GM18507 (cell line): ENCODE results near the gene PUSL1.
"Not testable (repeated sequence)": the region's sequence is repeated elsewhere in the genome, so short reads cannot be mapped to it uniquely, and the experiment has no call there.

ENCODE experiments used
- DNase-seq: peaks from one replicate; pipeline ENCODE4 v3.0.0; 2011; ENCODE audit warnings: low read depth; ENCODE audit not compliant: insufficient read length; ENCODE audit errors: extremely low spot score
- FAIRE-seq: peaks from 2 replicates; lab custom pipeline; 2011; peaks lifted over from hg19 to GRCh38; lab: Jason Lieb, UNC

The PUSL1 gene

DNA sequence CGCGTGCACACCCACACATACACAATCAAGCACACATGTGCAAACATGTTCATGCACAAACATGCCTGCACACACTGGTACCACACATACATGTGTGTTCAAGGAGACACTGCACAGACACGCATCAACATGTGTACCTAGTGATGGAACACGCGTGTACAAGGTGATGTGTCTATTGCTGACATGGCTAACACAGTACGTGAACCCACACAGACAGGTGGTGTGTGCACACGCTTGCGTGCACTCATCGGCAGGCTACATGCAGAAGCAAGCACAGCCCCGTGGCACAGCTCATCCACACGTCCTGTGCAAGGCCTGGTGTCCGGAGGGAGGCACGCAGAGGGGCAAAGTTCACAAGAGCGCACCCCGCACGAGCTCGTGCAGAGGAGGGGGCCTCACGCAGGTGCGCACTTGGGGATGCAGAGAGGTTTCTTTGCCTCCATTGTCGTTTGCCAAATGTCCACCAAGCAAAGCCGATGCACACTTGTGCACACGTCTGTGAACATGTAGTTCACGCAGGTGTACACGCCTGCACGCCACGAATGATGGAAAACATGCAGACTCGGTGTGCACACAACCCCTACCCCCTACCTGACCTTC, 1.6 kb upstream of the PUSL1 start:
- DNase-seq (no peak), FAIRE-seq (no peak)

DNA sequence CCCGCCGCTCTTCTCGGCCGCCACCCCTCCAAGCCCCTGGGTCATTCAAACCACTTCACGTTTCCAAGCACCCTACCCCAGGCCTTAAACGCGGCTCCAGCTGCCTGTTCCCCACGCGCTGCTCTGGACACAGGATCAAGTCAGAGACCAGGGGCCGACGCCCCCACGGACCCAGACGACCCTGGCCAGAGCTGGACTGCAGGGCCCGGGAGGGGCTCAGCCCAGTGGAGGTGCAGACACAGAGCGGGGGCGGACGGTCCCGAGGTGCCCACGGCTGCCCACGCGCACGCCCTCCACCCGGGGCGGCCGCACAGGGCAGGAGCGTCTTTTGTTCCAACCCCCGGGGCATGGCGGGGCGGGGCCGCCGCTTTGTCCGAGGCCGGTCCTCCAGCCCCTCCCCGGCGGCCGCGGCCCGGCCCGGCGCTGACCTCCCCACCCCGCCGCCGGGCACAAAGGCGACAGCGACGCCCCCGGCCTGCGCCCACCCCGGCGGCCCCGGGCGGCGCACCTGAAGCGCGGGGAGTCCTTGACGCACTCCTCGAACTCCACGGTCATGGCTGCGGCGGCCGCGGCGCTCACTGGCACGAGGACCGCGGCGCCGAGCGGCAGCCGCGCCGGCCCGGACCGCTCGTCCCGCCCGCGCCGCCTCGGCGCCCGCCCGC, 1.0 kb upstream of the PUSL1 start:
- FAIRE-seq: no peak
- no peak for DNase-seq

DNA sequence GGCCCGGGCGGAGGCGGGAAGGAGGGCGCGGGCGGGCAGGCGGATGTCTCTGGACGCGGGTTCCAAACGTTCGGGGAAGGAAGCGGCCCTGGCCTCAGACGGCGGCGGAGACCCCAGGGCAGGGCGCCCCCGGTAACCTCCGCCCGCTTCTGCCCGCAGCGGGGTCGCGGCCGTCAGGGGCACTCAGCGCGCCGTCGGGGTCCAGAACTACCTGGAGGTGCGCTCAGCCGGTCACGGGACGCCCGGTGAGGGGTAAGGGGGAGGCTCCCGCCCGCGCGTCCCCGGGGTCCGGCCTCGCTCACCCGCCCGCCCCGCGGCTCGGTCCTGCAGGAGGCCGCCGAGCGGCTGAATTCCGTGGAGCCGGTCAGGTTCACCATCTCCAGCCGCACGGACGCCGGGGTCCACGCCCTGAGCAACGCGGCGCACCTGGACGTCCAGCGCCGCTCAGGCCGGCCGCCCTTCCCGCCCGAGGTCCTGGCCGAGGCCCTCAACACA, 406 bp downstream of the PUSL1 start:
- no peak for DNase-seq
- no peak for FAIRE-seq

DNA sequence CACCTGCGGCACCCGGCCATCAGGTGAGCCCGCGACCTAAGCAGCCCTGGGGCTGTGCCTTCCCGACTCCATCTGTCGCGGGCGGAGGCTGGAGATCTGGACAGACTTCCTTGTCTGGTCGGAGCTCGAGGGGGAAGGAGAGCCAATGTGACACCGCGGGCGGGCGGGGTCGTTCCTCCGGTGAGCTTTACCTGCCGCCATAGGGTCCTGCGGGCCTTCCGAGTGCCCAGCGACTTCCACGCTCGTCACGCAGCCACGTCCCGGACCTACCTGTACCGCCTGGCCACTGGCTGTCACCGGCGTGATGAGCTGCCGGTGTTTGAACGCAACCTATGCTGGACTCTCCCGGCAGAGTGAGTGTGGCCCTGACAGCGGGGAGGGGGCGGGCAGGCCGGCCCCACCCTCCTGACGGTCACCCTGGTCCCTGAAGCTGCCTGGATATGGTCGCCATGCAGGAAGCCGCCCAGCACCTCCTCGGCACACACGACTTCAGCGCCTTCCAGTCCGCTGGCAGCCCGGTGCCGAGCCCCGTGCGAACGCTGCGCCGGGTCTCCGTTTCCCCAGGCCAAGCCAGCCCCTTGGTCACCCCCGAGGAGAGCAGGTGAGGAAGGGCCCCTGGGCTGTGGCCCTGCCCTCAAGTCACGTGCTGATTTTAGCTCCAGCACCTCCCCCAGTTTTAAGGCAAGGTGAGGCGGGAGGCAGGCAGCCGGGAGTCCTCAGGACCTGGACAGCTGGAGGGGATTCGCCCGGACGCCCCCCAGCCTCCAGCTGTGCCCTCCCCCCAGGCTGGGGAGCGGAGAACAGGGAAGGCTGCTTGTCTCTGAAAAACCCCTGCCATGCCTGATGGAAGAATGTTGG, 1.1 kb downstream of the PUSL1 start:
- no peak for FAIRE-seq
- no peak for DNase-seq

DNA sequence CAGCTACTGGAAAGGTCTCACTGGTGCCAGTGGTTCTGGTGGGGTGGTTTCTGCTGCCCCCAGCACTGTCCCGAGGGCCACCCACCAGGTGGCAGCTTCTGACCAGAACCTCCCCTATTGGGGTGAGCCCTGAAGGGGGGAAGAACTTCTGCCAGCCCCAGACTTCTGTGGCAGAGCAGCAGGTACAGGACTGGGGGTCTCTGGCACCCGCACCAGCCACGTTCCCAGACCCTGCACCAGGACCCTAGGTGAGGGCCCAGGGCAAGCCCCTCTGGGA, 1.6 kb downstream of the PUSL1 start:
- FAIRE-seq: no peak
- no peak for DNase-seq

DNA sequence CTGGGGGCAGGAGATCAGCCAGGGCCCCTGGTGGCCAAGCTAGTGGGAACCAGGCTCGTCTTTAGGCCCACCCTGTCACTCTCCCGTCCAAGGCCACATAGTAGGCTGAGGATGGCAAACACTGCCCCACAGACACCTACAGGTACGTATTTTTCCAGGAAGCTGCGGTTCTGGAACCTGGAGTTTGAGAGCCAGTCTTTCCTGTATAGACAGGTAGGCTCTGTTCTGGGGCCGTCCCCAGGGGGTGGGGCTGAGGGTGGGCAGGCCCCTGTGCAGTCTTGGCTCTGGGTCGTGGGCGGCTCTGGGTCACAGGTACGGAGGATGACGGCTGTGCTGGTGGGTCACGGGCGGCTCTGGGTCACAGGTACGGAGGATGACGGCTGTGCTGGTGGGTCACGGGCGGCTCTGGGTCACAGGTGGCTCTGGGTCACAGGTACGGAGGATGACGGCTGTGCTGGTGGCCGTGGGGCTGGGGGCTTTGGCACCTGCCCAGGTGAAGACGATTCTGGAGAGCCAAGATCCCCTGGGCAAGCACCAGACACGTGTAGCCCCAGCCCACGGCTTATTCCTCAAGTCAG, 2.2 kb downstream of the PUSL1 start:
- no peak for DNase-seq
- FAIRE-seq: no peak

DNA sequence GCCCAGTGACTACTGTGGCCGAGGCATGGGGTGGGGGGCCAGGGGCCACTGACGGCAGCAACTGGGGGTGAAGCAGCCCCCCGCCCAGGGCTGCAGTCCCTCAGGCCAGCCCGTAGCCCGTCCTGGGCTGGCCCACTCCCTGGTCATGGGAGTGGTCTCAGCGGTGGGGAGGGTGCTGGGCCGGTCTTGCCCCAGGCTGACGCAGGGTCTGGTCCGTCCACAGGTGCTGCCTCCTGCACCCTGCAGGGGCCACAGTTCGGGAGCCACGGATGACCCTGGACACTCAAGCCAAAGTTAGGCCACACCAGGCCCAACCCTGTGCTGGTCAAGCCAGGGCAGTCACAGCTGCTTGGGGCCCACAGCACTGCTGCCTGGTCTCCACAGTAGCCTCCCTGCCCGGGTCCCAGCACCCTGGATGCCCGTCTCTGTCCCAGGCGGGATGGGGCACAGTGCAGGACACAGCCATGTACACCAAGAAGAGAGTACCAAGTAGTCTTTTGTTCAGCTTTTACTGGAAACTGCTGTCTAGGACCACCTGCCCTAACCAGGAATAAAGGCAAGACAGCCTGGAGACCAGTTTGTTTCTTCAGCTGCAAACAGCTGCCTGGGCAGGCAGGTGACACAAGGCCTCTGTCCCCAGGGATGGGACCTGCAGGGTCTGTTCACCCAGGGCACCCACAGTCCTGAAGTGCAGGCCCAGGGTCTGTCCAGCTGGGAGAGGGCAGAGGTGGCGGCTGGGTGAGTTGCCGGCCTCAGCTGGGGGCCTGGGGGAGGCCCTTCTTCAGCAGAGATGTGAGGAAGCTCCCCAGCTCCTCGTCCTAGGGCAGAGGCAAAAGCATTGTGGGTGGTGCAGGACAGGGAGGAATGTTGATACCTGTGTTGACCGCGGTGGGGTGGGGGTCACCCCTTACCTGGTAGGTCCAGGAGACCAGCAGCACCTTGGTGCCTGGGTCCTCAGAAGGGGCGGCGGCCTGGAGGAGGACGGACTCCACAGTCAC, 3.0 kb downstream of the PUSL1 start:
- FAIRE-seq: no peak
- DNase-seq: no peak

DNA sequence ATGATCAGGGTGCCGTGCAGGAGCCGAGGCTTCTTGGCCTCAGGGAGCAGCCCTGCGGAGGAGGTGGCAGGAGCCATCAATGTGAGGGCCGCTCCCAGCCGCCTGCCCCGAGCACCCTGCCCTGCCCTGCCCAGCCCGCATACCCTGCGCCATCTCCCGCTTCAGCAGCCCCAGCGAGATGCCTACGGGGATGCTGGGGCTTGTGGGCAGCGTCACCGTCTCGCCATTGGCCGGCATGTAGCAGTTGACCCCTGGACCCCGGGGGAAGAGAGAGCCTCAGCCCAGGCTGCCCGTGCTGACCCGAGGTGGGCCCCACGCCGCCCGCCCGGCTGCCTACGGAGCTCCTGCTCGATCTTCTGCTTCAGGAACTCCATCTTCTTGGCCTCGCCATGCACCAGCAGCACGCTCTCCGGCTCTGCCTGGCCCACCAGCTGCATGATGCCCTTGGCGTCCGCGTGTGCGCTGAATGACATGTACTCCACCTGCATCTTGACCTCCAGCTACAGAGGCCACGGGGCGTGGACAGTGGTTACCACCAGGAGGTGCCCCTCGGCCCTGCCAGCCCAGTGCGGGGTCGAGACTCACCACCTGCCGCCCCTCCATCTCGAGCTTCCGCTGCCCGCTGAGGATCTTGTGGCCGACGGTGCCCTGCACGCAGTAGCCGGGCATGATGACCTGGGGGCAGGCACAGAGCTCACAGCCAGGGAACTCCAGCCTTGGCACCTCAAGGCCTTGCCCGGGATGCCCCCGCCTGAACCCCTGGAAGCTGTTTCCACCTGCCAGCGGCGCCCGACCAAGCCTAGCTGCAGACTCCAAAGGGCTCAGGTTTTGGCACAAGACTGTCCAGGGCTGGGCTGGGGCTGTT, 4.3 kb downstream of the PUSL1 start:
- DNase-seq (no peak), FAIRE-seq (no peak)

DNA sequence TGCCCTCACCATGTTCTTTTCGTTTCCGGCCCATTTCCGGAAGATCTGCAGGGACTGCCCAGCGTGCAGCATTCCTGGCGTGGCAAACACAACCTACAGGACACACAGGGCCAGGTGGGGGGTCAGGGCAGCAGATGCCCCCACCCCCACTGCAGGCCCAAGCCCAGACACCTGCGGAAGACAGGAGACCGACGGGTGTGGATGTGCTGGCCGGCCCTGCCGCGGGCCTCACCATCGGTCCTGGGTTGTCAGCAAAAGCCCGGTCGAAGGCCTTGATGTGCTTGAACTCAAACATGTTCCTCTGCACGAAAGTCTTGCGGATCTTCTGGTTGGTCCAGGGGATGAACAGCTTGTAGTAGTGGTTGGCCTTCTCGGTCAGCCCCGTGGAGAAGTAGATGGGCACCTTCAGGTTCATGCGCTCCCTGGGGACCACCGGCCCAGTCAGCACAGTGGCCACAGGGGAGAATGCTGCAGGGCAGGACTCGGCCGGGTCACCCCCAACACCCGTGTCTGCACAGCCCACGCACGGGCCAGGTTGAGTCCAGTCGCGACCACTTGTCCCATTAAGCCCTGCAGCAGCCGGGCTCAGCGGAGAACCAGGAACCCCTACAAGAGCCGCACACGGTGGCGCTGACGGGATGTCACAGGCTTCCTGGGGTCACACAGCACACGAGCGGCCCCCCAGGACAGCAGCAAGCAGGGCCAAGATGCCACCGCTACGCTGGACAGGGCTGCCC, 5.3 kb downstream of the PUSL1 start:
- DNase-seq: no peak
- FAIRE-seq: no peak

DNA sequence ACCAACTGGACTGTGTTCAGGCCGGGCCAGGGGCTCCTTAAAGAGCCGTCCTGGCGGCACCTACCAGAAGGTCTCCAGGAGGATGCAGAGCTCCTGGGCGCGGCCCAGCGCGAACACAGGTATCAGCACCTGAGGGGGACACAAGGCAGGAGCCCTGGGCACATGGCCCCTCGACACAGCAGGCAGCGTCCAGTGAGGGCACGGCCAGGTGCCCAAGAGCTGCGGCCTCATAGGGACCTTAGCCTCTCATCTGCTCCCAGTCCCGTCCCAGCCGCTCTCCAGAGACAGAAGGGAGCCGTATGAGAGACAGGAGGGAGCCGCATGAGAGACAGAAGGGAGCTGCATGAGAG, 5.8 kb downstream of the PUSL1 start:
- DNase-seq: no peak
- FAIRE-seq: no peak

DNA sequence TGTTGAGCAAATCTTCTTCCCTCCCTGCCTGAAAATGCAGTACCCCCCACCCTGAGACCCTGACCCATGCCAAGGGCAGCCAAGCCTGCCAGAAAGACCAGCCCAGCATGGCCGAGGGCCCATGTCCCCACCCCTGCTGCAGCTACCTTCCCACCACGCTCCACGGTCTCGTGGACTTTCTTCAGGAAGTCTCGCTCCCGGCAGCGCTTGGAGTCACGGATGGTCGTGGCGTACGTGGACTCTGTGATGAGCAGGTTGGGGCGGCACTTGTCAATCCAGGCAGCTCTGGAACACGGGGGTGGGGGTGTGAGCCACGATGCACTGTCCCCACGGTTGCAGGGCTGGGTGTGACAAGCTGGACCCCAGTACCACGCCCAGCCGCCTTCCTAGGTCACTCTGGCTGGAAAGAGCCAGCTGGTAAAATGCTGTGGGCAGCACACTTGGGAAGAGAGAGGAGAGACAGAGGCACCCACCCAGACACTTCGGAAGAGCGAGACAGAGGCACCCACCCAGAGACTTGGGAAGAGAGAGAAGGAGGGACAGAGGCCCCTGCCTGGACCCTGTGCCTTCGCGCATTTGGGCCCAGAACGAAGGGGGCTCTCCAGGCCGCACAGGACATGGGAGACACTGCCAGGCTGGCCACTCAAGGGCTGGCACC, 6.4 kb downstream of the PUSL1 start:
- FAIRE-seq (no peak), DNase-seq (no peak)

DNA sequence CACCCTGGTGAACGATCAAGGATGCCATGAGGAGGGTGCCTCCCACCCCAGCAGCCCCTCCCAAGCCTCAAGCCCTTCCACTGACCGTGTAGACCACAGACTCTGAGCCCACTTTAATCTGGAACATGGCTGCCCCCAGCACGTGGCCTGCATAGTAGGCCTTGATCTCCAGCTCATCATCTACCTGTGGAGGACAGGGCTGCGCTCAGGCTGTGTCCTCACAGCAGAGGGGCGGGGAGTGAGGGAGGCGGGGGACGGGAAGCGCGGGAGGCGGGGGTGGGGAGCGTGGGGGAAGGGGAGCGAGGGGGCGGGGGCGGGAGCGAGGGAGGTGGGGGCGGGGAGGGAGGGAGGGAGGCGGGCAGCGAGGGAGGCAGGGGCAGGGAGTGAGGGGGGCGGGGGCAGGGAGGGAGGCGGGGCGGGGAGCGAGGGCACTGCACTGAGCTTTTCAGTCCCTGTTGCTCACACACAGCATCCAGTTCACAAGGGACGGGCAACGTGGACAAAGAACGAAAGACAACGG, 7.1 kb downstream of the PUSL1 start:
- FAIRE-seq (no peak), DNase-seq (no peak)

DNA sequence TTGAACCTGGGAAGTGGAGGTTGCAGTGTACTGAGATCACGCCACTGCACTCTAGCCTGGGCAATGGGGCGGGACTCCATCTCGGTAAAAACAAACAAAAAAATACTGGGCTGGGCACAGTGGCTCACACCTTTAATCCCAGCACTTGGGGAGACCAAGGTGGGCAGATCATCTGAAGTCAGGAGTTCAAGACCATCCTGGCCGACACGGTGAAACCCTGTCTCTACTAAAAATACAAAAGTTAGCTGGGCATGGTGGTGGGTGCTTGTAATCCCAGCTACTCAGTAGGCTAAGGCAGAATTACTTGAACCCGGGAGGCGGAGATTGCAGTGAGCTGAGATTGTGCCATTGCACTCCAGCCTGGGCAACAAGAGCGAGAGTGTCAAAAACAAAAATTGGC, 7.8 kb downstream of the PUSL1 start:
- FAIRE-seq, DNase-seq: not testable (repeated sequence)

DNA sequence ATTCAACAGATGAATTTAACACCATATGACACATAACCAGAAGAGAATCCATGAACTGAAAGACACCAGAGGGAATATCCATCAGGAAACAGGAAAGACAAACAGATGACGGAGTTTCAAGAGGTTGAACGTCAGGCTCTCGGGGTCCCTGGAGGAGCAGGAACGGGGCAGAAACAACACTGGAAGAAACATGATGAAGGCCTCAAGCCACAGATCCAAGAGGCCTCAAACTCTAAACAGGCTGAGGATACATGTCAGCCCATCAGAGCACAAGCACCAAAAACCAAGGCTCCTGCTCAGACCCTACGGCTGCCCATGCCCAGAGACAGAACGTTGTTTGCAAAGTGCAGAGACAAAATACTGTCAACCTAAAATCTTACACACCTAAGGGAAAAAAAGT, 9.0 kb downstream of the PUSL1 start:
- no peak for FAIRE-seq
- DNase-seq: no peak

DNA sequence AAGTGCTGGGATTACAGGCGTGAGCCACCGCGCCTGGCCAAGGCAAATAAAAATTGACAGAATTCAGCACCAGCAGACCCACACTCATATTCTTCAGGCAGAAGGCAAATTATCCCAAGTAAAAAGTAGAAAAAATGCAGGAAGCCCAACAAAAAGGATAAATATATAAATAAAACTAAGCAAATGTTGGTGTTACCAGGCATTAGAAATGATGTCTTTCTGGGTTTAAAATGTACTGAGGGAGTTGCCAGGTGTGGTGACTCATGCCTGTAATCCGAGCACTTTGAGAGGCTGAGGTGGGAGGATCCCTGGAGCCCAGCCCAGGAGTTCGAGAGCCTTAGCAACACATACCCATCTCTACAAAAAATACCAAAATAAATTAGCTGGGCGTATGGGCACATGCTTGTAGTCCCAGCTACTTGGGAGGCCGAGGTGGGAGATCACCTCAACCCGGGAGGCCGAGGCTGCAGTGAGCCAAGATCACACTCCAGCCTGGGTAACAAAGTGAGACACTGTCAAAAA, 9.8 kb downstream of the PUSL1 start:
- DNase-seq (no peak), FAIRE-seq (no peak)

DNA sequence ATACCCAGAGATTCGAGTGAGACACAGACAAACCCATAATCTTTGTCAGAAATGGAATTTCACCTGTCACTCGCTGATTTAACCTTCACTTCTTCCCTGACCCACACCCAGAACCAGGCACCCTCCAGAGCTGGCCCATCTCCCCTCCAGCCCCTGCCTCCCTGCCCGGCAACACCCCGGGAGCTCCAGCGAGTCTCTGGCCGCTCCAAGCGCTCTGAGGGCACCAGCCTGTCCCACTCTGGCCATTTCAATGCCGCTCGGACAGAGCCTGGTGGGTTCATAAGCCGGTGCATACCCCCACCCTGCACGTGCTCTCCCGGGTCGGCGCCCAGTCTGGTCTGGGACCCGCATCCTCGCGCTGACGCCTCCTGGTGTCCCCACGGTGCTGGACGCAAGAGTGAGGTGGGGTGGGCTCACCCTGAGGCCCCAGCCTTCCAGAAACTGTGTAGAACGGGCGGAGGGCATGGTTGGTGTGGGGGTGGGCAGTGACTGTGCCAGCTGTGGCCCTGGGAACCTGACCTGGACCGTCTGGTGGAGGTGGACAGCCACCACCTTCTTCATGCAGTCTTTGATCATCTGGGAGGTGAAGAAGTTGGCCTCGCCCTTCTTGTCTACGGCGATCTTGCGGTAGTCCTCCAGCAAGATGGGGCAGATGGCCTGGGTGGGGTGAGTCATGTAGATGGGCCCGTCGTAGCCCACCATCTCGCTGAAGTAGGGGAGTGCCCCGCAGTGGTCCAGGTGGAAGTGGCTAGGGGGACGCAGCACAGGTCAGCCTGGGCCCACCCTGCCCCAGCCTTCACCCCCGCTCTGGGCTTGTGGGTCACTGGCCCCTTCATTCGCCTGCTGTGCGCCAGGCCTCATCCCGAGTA, 10.6 kb downstream of the PUSL1 start:
- FAIRE-seq: no peak

More for the DNA sequence above, 10.6 kb downstream of the PUSL1 start:
- no peak for DNase-seq
